ENCODE data around the gene CCDC60.

CCDC60 gene, protein sequence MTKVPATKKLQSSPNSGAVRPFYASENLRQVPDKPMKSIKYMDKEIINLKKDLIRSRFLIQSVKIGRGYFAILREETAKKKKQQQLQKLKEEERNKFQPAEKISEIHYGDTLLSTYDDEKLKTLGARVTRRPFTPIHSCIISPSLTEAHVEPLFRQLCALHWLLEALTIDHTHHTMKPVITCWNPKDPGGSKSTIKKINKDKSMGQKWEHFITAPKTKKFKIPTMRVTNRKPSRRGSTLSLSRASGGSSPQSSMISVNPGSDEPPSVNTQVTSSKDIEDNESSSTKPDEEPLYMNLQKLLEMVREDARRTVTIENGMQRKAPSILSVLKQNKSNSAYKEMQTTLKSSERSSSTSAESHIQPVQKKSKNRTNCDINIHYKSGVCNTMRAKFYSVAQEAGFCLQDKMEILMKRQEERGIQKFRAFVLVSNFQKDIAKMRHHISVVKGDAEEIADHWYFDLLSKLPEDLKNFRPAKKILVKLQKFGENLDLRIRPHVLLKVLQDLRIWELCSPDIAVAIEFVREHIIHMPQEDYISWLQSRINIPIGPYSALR

DNA sequence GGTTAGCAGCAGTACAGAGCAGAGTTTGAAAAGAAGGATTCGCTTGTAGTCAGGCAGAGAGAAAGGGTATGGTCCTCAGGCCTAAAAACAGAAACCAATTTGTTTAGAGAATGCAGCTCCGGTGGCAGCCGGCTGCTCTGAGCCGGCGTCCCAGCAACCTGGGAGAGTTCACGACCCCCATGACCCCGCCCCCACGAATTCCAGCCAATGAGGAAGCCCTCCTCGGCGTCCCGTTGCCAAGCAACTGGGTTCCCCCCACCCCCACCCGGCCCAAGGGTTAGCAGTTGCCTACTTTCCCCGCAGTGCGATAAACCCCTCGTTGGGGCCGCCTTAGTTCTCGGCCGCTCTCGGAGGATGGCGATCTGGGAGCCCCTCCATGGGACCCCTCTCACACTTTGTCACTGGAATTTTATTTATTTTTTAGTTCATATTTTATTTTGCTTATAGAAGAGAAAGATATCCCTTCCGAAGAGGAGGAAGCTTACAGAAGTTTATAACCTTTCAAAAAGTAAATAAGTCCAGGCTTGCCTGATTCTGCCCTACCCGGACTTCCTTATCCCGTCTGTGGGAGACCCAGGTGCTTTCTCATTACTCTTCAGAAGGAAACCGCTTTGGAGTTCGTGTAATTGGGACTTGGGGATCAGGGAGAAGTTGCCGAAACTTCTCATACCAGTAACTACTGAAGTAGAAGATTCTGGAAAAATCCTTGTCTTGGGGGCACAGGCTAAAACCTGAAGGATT is at the start of gene CCDC60:
Gene CCDC60 (plus strand): TSS at position 300 of the 741 bp plus-strand sequence. CDS start 448 bp downstream, outside the sequence.
- no peak for DNase-seq

DNA sequence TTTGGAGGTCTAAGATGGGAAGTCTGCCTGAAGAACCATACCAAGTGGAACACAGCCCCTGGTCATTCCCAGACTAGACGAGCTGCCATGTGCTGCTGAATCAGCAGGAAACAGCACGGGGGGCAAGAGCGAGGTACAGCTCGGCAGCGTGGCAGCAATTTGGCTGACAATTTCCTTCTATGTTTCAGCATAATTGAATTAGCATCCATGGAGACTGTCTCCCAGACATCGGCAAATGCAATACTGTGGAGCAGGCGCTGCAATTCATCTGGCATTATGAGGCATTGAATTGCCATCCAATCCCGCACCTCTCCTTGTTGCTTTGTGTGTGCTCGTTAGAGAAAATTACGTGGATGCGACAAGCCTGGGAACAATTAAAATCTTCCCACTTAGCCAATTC is 46.0 kb upstream of the CCDC60 start:
- no peak for DNase-seq

DNA sequence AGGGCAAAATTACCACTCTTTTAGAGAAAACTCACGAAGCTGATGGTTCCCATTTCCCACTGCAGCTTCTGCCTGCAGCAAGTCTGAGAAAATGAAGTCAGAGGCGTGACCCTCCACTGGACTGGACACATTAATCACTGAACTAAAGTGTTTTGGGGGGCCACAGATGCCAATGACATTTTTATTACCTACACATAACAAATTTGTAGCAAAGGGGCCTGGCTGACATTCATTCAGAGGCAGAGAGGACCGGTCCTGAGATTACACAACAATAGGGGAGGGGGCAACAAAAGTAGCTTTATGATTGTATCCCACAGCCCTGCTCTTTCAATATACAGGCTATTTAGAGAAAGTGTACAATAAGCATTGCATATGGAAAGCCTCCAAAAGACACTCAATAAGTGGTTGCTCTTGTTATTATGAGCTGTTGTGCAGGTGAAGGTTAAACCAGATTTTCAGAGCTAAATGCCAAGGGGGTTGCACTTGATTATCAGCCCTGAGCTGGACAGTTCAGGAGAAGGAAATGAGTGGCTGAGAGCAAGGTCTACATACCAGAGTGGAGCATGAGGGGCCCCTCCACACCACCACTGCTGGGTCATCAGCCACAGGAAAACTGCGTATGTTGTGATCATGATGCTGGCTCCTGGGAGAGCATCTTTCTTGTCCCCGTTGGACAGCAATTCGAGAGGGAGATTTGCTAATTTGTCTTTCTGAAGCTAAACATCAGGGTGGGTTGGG is 41.5 kb upstream of the CCDC60 start:
- no peak for DNase-seq

DNA sequence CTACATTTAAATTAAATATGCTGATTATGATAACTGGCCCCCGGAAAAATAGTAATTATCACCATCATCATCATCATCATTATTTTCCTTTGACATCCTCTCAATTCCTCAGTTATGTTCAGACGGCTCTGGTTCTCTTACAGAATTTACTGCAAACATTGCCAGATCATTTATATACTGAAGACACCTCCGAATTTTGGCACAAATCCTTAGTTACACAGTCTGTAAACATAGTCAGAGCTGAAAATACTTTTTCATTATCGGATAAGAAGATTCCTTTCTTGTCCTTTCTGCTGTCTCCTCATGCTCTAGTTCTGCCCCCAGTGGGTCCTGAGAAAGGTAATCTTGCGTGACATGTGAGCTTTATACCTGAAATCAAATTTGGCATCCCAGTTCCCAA is 40.3 kb upstream of the CCDC60 start:
- DNase-seq: no peak

- no peak for DNase-seq
These were observed 38.0 kb upstream of the CCDC60 start for GRCh38 chr12:119296535-119296934.

DNA sequence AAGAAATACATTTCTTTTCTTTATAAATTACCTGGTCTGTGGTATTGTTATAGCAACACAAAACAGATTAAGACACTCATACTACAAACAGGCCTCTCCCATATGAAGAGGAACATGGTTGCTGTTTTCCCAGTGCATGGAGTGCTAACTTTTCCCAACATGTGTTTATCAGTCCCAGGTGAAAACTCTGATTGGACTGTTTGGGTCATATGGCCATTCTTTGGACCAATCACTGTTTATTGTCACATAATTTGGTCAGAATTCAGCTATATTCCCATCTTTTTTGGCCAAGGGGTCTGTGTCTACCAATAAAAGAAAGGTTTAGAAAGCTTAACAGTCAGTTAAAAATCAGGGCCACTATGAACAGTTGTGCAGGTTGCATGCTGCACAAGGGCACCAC is 35.4 kb upstream of the CCDC60 start:
- no peak for DNase-seq

DNA sequence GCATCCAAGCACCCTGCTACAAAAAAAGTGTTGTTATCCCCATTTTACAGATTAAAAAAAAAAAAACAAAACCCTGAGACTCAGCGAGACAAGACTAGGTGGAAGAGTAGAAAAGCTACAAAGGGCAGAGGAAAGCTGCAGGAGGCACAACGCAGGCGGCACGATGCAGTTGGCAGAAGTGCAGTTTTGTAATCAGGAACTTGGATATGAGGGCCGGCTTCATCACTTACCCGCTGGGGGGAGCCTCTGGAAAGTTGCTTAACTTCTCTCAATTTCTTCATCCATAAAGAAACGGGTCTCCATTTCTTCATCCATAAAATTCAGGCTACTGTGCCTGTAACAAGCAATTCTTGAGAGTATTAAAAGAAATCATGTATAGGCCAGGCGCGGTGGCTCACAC is 33.1 kb upstream of the CCDC60 start:
- DNase-seq: no peak

DNA sequence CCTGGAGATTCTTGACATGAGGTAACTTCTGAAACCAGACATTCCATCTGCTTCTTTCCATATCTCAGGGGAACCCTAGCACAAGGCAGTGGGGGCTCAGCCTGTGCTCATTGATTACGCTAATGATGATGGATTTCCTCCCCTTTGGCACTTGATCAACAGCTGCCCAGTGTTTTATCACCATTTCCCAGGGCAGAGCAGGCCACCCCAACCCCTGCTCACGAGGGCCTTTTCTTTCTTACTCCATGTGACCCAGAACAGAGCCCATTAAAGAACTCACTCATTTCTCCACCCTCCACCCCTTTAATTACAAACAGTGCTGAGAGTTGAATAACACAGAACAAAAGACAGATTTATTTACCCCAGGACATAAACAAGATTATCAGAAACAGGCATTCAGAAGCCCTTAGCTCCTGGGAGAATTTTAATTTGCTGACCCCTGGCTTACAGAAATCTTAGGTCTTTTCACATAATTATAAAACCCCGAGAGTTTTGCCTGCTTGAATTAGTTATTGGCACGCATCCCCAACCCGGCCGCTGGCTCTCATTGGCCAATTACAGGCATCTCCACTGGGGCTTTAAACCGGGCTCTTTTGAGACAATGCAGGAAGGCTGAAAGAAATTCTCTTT is 32.0 kb upstream of the CCDC60 start:
- DNase-seq: no peak

GRCh38 chr12:119306593-119306992 is 27.9 kb upstream of the CCDC60 start:
- no peak for DNase-seq

GRCh38 chr12:119307747-119308146 is 26.8 kb upstream of the CCDC60 start:
- DNase-seq: no peak

DNA sequence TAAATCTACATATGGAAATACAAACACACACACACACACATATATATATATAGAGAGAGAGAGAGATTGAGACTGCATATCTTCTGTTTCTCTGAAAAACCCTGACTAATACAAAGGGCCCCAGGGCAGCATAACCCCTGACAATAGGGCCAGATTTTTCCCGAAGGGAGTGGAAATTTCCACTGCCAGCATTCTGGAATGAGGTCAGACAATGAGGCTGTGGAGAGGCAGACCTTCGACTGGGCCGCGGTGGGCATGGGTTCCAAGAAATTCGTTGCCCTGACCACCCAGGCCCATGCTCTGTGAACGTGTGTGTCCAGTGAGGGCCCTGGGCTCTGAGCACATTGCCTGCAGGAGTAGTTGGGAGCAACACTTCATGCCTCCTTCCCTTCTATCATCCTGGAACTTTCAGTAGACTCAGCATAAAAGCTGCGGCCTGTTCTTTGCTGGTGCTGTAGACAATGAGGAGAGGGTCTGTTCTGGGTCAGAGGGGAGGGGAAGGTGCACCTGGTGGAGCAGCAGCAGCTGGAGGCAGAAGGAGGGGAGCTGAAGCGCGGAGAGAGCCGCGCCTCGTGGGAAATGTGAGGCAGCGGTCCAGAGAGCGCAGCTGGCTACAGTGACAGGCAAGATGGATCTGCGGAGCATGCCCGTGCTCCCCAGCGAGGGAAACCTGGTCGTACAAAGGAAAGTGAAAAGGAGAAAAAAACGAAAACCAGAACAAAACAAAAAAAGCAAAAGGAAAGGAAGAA is 25.6 kb upstream of the CCDC60 start:
- DNase-seq: peak; percentile 35 to 60

- DNase-seq: no peak
These were observed 22.7 kb upstream of the CCDC60 start for GRCh38 chr12:119311878-119312277.

- DNase-seq: no peak
These were observed 21.6 kb upstream of the CCDC60 start for GRCh38 chr12:119312904-119313303.

- DNase-seq: no peak
These were observed 20.2 kb upstream of the CCDC60 start for GRCh38 chr12:119314290-119314689.

GRCh38 chr12:119319638-119320037 is 14.9 kb upstream of the CCDC60 start:
- DNase-seq: no peak

DNA sequence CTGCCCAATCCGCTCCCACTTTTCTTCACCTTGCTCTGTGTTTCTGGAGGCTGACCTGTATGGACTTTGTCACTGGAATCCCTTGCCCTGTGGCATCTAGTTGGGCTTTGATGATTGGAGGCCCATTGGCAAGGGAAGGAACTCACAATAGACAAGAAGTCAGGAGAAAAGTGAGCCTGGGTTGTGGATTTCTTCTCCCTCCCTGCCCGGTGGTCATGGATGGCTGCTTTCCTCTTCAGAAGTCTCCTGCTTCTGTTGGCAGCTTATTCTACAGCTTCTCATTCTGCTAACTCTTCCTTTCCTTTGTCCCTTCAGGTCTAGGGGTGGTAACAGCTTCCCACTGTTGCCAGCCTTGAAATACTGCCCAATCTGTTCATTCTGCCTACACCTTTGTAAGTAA is 13.9 kb upstream of the CCDC60 start:
- DNase-seq: no peak

DNA sequence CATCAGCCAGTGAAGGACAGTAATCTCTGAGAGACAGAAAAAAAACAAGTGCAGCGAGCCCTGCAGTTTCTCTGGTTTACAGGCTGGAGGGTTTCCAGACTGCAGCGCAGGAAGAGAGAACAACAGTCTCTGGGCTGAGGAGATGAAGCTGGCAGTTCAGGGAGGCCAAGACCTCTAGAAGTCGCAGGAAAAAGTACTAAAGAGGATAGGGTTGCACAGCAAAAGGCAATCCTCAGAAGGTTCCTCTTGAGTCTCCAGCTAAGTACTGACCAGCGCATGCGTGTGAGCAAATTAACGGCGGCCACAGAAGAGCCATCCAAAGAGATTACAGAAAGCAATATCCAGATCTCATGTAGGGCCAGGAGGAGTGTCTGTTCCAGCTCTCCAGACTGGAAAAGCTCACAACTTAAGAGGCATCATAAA is 12.2 kb upstream of the CCDC60 start:
- peak; percentile 70 to 90 for DNase-seq

DNA sequence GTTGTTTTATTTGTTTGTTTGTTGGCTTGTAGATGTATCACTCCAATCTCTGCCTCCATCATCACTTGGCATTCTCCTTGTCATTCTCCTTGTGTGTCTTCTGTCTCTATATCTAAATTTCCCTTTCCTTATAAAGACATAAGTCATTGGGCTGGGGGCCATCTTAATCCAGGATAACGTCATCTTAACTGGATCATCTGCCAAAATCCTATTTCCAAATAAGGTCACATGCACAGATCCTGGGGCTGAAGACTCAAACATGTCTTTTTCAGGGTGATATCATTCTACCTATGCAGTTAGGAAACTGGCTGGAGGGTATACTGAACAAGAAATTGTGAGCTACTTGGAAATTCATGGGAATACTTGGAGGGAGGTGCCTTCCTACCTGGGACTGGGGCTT is 8.7 kb upstream of the CCDC60 start:
- DNase-seq: no peak

- no peak for DNase-seq
These were observed 8.2 kb upstream of the CCDC60 start for GRCh38 chr12:119326341-119326740.

GRCh38 chr12:119327471-119327870 is 7.1 kb upstream of the CCDC60 start:
- DNase-seq: no peak

DNA sequence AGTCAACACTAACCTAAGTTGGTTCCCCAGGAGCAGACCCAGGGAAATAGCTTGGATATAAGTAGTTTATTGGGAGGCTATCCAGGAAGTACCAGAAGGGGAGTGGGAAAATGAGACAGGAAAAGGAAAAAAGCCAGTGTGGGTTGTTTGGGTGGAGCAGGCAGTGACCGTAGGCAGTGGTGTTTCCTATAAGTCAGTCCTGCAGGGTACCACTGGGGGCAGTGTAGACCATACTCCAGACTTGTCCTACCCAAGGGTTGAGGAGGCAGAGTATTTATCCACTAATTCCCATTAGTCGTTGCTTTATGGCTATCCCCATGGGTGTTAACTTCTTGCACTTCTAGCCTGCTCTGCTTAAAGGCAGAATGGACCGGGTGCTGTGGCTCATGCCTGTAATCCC is 6.4 kb upstream of the CCDC60 start:
- DNase-seq: peak in 1 of 2 experiments; percentile 55

Data from NCI-H524 (cell line).